Astrocyte of the hippocampus (primary cell): ENCODE measurements around the gene GNB2.
"Not testable (repeated sequence)": the region's sequence is repeated elsewhere in the genome, so short reads cannot be mapped to it uniquely, and the experiment has no call there.

Experiments used
- DNase-seq: peaks from one replicate; pipeline ENCODE4 v3.0.0; 2011; ENCODE audit warnings: low read depth, low spot score

The GNB2 gene

DNA sequence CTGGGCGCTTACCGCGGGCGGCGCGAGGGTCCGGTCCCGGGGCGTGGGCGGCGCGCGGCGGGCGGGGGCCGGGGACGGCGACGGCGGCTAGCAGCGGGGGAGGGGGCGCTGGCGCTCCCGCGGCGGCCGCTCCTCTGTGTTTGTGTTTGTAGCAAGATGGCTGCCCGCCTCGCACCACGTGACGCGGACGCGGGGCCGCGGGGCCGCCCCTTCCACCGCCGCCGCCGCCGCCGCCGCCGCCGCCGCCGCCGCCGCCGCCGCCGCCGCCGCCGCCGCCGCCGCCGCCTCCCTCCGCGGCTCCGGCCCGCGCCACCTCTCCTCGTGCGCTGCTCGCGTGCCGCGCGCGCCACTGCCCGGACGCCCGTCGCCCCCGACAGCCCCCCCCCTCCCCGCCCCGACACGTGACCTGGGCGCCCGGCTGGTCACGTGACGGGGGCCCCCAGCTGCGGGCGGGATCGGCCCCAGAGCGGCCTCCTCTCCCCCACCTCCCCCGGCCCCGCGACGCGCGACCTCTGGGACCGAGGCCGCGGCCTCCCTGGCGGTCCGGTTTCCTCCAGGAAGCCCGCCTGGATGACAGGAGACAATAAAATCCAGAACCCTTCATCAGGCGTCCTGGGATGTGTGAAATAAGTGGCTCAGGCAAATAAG is 20.7 kb downstream of the GNB2 start, which contains the start of gene GIGYF1:
GIGYF1 (minus strand) TSS at position 153 of the 648 bp plus-strand sequence. CDS start 6,012 bp downstream, outside the sequence.
- DNase-seq: peak; percentile 86

DNA sequence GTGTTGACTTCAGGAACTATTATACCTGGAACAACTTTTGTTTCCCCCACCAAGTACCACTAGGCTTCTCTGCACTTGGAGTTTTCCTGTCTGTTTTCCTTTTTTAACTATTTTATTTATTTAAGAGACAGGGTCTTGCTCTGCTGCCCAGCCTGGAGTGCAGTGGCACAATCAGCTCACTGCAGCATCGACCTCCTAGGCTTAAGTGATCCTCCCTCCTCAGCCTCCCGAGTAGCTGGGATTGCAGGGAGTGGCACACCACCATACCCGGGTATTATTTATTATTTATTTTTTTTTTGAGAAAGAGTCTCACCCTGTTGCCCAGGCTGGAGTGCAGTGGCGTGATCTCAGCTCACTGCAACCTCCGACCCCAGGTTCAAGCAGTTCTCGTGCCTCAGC is 22.6 kb downstream of the GNB2 start:
- no peak for DNase-seq

DNA sequence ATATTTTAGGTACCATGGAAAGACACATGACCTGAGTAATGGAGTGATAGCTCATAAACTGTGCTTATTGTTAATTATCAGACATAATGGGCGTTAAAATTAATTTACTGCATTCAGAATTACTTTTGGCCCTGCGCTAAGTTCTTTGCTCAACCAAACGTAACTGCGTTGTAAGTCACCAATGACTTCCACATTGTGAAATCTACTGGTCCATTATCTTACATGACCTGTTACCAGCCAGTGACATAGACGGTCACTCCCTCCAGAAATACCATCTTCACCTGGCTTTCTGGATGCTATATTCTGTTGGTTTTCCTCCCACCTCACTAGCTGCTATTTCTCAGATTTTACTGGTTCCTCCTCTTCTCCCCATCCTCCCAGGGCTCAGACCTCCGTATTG is 25.5 kb downstream of the GNB2 start:
- no peak for DNase-seq

DNA sequence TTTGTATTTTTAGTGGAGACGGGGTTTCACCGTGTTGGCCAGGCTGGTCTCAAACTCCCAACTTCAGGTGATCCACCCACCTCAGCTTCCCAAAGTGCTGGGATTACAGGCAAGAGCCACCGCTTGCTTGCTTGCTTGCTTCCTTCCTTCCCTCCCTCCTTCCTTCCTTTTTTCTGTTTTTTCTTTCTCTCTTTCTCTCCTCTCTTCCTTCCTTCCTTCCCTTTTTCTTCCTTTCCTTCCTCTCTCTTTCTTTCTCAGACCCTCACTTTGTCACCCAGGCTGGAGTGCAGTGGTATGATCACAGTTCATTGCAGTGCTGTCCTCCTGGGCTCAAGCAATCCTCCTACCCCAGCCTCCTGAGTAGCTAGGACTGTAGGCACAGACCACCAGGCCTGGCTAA is 27.5 kb downstream of the GNB2 start:
- DNase-seq: not testable (repeated sequence)

DNA sequence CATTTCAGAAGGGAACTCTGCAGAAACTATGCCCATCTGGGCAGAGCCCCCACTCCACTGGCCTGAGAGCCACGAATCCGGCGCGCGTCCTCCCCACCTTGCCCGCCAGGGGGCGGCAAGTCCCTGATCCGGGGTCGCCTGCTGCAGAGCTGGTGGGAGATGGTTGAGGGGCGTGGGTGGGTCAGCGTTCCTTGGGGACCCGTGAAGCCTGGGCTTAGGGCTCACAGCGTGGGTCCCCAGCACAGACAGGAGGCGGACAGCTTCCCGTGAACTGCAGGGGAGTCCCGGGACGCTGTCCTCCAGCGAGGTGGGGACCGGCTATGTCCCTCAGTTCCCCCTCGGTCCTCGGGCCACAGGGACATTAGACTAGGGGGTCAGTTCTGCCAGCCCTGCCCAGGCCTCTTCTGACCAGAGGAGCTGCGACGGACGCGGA is 31.8 kb downstream of the GNB2 start:
- DNase-seq: peak; percentile 92

DNA sequence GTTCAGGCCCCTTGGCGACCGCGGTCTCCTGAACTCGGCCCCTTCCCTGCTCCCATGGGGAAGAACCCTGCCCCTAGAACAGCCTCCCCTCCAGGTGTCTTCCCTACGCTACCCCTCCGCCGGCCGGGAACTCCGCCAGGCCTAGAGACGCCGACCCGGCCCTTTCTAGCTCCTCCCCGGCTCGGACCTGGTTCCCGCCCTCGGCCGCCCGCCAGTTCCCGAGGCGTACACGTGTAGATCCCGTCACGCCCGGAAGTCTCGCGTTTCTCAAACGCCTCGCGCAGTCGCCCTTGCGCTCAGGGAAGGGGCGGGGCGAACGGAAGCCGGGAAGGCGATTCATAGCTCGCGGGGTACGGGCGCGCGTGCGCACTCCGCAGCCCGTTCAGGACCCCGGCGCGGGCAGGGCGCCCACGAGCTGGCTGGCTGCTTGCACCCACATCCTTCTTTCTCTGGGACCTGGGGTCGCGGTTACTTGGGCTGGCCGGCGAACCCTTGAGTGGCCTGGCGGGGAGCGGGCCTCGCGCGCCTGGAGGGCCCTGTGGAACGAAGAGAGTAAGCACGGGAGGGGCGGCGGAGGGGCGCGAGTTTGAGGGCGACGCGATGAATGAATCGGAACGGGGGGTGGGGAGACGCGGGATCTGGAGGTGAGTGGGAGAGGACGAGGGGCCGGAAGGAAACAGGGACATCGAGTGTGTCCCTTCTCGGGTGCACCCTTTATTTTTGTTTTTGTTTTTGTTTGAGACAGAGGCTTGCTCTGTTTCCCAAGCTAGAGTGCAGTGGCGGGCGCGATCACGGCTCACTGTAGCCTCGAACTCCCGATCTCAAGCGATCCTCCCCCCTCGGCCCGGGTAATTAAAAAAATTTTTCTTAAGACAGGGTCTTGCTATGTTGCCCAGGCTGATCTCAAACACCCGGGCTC is 32.5 kb downstream of the GNB2 start, which contains the start of gene POP7:
POP7 (plus strand) TSS at position 369 of the 919 bp plus-strand sequence. CDS start 710 bp downstream, outside the sequence.
- DNase-seq: peak; percentile 100

DNA sequence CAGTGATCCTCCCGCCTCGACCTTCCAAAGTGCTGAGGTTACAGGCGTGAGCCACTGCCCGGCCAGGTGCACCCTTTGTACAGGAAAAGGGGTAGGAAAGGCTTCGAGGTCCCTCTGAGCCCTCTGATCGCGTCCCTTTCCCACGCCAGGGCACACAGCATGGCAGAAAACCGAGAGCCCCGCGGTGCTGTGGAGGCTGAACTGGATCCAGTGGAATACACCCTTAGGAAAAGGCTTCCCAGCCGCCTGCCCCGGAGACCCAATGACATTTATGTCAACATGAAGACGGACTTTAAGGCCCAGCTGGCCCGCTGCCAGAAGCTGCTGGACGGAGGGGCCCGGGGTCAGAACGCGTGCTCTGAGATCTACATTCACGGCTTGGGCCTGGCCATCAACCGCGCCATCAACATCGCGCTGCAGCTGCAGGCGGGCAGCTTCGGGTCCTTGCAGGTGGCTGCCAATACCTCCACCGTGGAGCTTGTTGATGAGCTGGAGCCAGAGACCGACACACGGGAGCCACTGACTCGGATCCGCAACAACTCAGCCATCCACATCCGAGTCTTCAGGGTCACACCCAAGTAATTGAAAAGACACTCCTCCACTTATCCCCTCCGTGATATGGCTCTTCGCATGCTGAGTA is 33.3 kb downstream of the GNB2 start:
- no peak for DNase-seq

DNA sequence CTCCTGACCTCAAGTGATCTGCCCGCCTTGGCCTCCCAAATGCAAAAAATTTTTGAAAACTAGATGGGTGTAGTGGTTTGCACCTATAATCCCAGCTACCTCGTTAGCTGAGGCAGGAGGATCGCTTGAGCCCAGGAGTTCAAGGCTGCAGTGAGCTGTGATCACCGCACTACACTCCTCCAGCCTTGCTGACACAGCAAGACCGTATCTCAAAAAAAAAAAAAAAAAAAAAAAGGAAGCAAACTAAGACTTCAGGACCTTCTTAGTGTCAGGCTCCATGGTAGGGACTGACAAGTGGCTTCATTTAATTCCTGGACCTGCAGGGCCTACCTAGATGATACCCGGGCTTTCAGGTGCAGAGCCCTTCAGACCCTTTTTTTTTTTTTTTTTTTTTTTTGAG is 34.9 kb downstream of the GNB2 start:
- no peak for DNase-seq

DNA sequence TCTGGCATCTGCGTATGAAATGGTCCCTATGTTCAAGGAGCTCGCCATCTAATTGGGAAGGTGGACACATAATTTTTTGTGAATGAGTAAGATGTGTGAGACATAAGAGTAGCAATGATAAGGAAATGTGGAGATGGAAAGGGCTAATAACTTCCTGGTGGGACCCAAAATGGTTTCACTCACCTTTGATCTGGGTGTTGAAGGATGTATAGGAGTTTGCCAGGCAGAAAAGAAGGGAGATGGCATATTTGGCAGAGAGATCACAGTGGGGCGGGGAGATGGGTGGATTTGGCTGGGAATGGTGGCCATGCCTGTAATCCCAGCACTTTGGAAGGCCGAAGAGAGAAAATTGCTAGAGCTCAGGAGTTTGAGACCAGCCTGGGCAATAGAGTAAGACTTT is 36.9 kb downstream of the GNB2 start:
- no peak for DNase-seq

DNA sequence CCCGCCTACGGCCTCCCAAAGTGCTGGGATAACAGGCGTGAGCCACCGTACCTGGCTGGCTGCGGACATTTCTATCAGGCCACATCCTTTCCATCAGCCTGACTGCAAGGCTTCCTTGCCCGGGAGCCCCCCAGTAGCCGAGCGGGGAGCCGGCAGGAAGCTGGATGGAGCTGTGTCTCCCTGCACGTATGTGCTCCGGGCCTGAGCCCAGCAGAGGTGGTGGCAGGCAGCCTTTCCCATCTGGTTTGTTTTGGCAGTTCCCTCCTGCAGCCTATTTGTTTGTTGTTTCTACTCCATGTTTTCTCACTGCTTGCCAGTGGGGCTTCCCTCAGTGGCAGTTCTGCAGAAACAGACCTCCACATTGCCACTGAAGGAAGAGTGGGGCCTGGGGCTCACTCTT is 37.8 kb downstream of the GNB2 start:
- peak; percentile 45 for DNase-seq

DNA sequence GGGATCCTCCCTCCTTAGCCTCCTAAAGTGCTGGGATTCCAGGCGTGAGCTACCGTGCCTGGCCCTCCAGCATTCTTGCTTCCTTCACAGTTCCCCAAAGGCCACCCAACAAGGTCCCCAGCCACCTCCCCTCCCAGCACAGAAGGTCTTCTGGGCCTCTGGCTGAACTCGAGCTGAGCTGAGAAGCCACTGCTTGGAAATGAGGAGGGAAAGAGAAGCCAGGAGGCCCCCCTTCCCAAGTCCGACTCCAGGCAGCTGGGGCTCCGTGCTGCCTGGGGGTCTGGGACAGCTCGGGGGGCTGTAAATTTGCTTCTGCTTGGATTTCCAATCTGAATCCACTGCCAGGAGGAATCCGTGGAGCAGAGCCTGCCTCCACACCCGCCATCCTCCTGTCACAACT is 41.2 kb downstream of the GNB2 start:
- DNase-seq: no peak

DNA sequence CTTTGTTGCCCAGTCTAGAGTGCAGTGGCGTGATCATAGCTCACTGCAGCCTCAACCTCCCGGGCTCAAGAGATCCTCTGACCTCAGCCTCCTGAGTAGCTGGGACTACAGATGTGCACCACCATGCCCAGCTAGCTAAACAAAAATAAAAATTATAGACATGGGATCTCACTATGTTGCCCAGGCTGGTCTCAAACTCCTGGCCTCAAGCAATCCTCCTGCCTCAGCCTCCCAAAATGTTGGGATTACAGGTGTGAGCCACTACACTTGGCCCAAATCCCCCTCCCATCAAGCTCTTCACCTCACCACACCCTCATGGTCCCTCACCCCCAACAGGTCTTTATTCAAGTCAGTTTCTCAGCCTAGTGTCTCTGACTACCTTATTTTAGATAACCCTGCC is 43.5 kb downstream of the GNB2 start:
- not testable (repeated sequence) for DNase-seq

DNA sequence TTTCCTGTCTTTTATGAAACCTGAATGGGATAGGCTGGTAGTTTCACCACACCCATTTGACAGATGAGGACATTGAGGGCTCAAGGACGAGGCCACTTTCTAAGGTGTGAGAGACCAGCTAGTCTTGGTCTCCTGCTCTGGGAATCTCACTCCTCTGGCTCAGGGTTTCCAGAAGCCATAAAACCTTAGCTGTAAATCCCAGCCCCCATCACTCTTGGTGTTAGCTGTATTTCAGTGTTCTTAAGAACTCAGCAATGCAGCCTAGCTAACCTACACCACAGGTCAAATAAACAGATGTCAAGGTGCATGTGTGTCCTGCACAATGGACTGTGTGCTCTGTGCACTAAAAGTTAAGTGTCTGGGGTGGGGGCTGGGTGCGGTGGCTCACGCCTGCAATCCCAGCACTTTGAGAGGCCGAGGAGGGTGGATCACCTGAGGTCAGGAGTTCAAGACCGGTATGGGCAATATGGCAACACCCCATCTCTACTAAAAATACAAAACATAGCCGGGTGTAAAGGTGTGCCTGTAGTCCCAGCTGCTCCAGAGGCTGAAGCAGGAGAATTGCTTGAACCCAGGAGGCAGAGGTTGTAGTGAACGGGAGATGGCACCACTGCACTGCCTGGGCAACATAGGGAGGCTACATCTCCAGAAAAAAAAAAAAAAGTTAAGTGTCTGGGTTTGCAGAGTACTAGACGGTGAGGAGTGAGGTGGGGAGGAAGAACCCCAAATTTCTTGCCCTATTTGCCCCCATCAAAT is 46.2 kb downstream of the GNB2 start:
- peak; percentile 61 for DNase-seq

DNA sequence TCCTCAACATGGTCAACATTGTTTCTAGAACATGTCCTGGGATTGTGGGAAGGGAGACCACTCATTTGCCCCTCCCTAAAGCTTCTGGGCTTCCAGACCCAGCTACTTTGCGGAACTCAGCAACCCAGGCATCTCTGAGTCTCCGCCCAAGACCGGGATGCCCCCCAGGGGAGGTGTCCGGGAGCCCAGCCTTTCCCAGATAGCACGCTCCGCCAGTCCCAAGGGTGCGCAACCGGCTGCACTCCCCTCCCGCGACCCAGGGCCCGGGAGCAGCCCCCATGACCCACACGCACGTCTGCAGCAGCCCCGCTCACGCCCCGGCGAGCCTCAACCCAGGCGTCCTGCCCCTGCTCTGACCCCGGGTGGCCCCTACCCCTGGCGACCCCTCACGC is 46.7 kb downstream of the GNB2 start, which contains the start of gene EPO:
EPO (plus strand) TSS at position 190 of the 392 bp plus-strand sequence. CDS start 513 bp downstream, outside the sequence.
- DNase-seq: no peak

DNA sequence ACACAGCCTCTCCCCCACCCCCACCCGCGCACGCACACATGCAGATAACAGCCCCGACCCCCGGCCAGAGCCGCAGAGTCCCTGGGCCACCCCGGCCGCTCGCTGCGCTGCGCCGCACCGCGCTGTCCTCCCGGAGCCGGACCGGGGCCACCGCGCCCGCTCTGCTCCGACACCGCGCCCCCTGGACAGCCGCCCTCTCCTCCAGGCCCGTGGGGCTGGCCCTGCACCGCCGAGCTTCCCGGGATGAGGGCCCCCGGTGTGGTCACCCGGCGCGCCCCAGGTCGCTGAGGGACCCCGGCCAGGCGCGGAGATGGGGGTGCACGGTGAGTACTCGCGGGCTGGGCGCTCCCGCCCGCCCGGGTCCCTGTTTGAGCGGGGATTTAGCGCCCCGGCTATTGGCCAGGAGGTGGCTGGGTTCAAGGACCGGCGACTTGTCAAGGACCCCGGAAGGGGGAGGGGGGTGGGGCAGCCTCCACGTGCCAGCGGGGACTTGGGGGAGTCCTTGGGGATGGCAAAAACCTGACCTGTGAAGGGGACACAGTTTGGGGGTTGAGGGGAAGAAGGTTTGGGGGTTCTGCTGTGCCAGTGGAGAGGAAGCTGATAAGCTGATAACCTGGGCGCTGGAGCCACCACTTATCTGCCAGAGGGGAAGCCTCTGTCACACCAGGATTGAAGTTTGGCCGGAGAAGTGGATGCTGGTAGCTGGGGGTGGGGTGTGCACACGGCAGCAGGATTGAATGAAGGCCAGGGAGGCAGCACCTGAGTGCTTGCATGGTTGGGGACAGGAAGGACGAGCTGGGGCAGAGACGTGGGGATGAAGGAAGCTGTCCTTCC is 47.3 kb downstream of the GNB2 start:
- DNase-seq: no peak

DNA sequence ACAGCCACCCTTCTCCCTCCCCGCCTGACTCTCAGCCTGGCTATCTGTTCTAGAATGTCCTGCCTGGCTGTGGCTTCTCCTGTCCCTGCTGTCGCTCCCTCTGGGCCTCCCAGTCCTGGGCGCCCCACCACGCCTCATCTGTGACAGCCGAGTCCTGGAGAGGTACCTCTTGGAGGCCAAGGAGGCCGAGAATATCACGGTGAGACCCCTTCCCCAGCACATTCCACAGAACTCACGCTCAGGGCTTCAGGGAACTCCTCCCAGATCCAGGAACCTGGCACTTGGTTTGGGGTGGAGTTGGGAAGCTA is 47.9 kb downstream of the GNB2 start:
- no peak for DNase-seq

DNA sequence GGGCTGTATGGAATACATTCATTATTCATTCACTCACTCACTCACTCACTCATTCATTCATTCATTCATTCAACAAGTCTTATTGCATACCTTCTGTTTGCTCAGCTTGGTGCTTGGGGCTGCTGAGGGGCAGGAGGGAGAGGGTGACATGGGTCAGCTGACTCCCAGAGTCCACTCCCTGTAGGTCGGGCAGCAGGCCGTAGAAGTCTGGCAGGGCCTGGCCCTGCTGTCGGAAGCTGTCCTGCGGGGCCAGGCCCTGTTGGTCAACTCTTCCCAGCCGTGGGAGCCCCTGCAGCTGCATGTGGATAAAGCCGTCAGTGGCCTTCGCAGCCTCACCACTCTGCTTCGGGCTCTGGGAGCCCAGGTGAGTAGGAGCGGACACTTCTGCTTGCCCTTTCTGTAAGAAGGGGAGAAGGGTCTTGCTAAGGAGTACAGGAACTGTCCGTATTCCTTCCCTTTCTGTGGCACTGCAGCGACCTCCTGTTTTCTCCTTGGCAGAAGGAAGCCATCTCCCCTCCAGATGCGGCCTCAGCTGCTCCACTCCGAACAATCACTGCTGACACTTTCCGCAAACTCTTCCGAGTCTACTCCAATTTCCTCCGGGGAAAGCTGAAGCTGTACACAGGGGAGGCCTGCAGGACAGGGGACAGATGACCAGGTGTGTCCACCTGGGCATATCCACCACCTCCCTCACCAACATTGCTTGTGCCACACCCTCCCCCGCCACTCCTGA is 49.1 kb downstream of the GNB2 start:
- no peak for DNase-seq

DNA sequence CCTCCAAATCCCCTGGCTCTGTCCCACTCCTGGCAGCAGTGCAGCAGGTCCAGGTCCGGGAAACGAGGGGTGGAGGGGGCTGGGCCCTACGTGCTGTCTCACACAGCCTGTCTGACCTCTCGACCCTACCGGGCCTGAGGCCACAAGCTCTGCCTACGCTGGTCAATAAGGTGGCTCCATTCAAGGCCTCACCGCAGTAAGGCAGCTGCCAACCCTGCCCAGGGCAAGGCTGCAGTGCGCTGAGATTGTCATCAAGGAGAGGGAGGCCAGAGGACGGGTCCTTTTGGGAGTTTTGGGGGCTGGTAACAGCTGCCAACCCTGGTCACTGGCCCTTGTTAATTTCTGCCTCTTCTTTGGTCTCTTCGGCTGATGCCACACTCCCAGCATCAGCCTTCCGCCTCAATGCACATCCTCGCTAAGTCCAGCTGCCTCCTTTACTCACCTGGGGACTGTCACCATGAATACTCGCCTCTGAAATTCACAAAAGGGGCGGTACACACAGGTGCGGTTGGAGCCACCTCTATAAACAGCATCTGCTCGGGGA is 50.3 kb downstream of the GNB2 start:
- DNase-seq: no peak

DNA sequence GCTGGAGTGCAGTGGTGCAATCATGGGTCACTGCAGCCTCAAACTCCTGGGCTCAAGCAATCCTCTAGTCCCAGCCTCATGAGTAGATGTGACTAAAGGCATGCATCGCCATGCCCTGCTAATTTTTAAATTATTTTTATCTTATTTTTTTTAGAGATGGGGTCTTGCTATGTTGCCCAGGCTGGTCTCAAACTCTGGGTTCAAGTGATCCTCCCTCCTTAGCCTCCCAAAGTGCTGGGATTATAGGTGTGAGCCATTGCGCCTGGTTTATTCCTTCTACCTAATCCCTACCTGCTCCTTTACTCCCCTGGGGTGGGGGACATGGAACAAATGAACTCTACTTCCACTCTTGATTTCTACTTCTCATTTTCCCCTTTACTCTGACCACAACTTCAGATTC is 50.8 kb downstream of the GNB2 start:
- not testable (repeated sequence) for DNase-seq
